ENCODE measurements around the gene SORCS2. TPM values are rescaled to one million over a fixed set of nuclear protein-coding genes. Genes with fewer than 3 reads are reported as not detected.

The SORCS2 gene
- total RNA-seq, 1 experiment from 2014 or later, result not detected

DNA sequence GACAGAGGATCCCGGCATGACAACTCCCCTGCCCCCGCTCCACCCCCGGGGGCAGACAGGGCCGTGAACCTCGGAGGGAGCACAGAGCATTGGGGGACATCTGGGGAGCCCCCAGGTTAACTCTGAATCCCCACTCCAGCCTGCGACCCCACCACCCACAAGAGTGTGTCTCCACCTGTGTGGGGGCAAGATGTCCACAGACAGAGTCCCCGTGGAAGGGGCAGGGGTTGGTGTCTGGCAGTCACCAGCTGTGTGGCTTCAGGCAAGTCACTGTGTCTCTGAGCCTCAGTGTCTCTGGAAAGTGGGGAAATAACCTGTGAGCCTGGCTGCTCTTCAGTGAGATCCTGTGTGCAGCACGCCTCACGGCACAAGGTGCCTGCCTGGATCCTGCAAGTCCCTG is 508.3 kb downstream of the SORCS2 start:
- POLR2A ChIA-PET, result no interaction called here
- Mint-ChIP-seq H3K9me3 (ENCODE audit: unreplicated experiment) (no peaks in the 10 kb centered on the region), H3K27ac (ENCODE audit: low read depth, unreplicated experiment) (no peak overlapping the region), H3K4me1 (ENCODE audit: insufficient read depth, unreplicated experiment) (peaks cover 16% of the 10 kb centered on the region), H3K36me3 (ENCODE audit: insufficient read depth, unreplicated experiment) (no peaks in the 10 kb centered on the region), H3K27me3 (ENCODE audit: insufficient read depth, unreplicated experiment) (peaks cover 29% of the 10 kb centered on the region), H3K4me3 (ENCODE audit: unreplicated experiment) (no peak overlapping the region)
- CTCF ChIA-PET, result interaction anchor here (0.5 kb wide), 1 partner anchor 44 kb away, joined by 3 read pairs; no protein-coding TSS in a partner anchor
- DNase-seq (ENCODE audit: unreplicated experiment), result no peak
- intact Hi-C loops (cut with micrococcal nuclease), result no loop called here
- TF ChIP-seq, protein P1, sequence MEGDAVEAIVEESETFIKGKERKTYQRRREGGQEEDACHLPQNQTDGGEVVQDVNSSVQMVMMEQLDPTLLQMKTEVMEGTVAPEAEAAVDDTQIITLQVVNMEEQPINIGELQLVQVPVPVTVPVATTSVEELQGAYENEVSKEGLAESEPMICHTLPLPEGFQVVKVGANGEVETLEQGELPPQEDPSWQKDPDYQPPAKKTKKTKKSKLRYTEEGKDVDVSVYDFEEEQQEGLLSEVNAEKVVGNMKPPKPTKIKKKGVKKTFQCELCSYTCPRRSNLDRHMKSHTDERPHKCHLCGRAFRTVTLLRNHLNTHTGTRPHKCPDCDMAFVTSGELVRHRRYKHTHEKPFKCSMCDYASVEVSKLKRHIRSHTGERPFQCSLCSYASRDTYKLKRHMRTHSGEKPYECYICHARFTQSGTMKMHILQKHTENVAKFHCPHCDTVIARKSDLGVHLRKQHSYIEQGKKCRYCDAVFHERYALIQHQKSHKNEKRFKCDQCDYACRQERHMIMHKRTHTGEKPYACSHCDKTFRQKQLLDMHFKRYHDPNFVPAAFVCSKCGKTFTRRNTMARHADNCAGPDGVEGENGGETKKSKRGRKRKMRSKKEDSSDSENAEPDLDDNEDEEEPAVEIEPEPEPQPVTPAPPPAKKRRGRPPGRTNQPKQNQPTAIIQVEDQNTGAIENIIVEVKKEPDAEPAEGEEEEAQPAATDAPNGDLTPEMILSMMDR (IDR thresholded peaks at IDR 0.05; ENCODE audit: unreplicated experiment), result no peak
- BruUV-seq (replicated peaks), result no TSS peak

DNA sequence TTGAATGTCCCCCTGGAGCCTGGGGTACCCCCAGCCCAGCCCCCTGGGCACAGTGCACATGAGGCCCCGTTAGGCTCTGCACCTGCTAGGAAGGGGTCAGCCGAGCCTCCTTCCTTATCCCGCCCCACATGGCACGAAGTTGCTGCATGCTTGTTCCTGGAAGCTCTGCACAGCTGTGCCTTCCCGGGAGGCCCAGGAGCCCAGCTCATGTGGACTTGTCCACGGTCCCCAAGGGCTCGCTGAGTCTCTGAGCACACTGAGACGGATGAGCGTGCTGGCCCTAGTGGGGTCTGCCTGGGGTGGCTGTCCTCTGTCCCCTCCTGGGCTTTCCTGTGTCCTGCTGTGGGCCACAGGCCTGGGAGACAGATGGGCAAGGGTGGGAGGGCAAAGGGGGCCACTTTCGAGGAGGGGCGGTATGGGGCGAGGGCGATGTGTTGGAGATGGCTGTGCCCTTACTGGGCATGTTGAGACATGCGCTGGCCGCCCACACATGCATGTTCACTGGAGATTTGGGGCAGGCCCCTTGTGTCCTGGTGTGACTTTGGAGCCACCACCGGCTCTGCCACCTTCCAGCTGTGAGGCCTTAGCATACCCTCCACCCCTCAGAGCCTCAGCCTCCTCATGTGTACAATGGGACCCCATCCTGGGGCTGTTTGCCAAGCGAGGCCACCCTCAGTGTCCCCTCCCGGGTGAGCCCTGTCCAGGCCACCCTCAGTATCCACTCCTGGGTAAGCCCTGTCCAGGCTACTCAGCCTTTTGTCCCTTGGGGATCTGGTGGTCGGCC is 509.7 kb downstream of the SORCS2 start:
- CTCF ChIA-PET, result no interaction called here
- BruUV-seq (replicated peaks), result no TSS peak

DNA sequence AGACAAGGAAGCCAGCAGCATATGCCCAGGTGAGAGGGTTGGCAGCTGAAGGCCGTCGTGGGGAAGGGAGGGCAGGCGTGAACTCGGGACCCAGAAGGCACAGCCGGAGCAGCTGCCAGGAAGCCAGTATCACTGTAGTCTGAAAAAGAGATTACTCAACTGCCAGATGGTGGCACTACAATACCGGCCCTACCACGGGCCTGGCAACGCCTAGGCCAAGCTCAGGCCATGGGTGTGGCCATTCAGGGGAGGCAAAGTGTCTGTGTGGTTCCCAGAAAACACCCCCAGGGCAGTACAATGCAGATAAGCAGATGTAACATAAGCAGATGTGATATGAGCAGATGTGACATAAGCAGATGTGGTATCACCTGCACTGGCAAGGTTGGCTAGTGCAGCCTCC is 511.4 kb downstream of the SORCS2 start:
- Mint-ChIP-seq H3K27me3 (ENCODE audit: insufficient read depth, unreplicated experiment) (peaks cover 4% of the 10 kb centered on the region), H3K27ac (ENCODE audit: low read depth, unreplicated experiment) (no peak overlapping the region), H3K4me3 (ENCODE audit: unreplicated experiment) (no peak overlapping the region), H3K9me3 (ENCODE audit: unreplicated experiment) (no peaks in the 10 kb centered on the region), H3K4me1 (ENCODE audit: insufficient read depth, unreplicated experiment) (peaks cover 16% of the 10 kb centered on the region), H3K36me3 (ENCODE audit: insufficient read depth, unreplicated experiment) (no peaks in the 10 kb centered on the region)
- ChIA-PET POLR2A (no interaction called here), CTCF (interaction anchor here (0.7 kb wide), 1 partner anchor 344 kb away, joined by 3 read pairs; no protein-coding TSS in a partner anchor)
- TF ChIP-seq, protein P1 (IDR thresholded peaks at IDR 0.05; ENCODE audit: unreplicated experiment), result no peak
- no TSS peak for BruUV-seq (replicated peaks)
- no peak for DNase-seq (ENCODE audit: unreplicated experiment)
- intact Hi-C loops (cut with micrococcal nuclease), result no loop called here

More for the DNA sequence above, 509.7 kb downstream of the SORCS2 start:
- no peaks in the 10 kb centered on the region for H3K9me3 Mint-ChIP-seq (ENCODE audit: unreplicated experiment)
- DNase-seq (ENCODE audit: unreplicated experiment), result no peak
- H3K4me1 Mint-ChIP-seq (ENCODE audit: insufficient read depth, unreplicated experiment), result peaks cover 16% of the 10 kb centered on the region
- intact Hi-C loops (cut with micrococcal nuclease), result no loop called here
- no peak overlapping the region for H3K4me3 Mint-ChIP-seq (ENCODE audit: unreplicated experiment)
- H3K27ac Mint-ChIP-seq (ENCODE audit: low read depth, unreplicated experiment), result no peak overlapping the region
- H3K36me3 Mint-ChIP-seq (ENCODE audit: insufficient read depth, unreplicated experiment), result no peaks in the 10 kb centered on the region
- peaks cover 21% of the 10 kb centered on the region for H3K27me3 Mint-ChIP-seq (ENCODE audit: insufficient read depth, unreplicated experiment)
- TF ChIP-seq, protein P1 (IDR thresholded peaks at IDR 0.05; ENCODE audit: unreplicated experiment), result no peak
- POLR2A ChIA-PET, result no interaction called here

DNA sequence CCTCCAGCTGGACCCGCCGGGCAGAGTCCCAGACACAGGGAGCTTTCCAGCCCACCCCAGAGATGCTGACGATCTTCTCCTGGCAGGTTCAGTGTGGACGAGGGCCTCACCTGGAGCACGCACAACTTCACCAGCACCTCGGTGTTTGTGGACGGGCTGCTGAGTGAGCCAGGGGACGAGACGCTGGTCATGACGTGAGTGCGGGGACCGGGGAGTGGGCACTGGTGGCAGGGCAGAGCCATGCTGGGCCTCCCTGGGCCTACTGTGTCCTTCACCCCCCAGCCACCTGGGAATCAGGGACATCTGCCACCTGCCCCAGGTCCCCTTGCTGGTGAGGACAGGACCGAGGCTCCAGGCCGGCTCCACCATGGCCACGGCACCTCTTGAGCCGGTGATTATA is 511.8 kb downstream of the SORCS2 start:
- ChIA-PET CTCF (interaction anchor here (0.6 to 0.7 kb wide), 2 partner anchors 252 to 343 kb away, joined by 3 to 4 read pairs; no protein-coding TSS in a partner anchor), POLR2A (no interaction called here)
- no peak for DNase-seq (ENCODE audit: unreplicated experiment)
- H3K9me3 Mint-ChIP-seq (ENCODE audit: unreplicated experiment), result no peaks in the 10 kb centered on the region
- peaks cover 16% of the 10 kb centered on the region for H3K4me1 Mint-ChIP-seq (ENCODE audit: insufficient read depth, unreplicated experiment)
- intact Hi-C loops (cut with micrococcal nuclease), result no loop called here
- no peak overlapping the region for H3K4me3 Mint-ChIP-seq (ENCODE audit: unreplicated experiment)
- H3K27me3 Mint-ChIP-seq (ENCODE audit: insufficient read depth, unreplicated experiment), result peaks cover under 1% of the 10 kb centered on the region
- no TSS peak for BruUV-seq (replicated peaks)
- no peaks in the 10 kb centered on the region for H3K36me3 Mint-ChIP-seq (ENCODE audit: insufficient read depth, unreplicated experiment)
- TF ChIP-seq, protein P1 (IDR thresholded peaks at IDR 0.05; ENCODE audit: unreplicated experiment), result no peak
- H3K27ac Mint-ChIP-seq (ENCODE audit: low read depth, unreplicated experiment), result no peak overlapping the region

Data from MCF 10A (cell line).